ENCODE data around the gene HNRNPK. TPM values are rescaled to one million over a fixed set of nuclear protein-coding genes. Genes with fewer than 3 reads are reported as not detected.

The HNRNPK gene
- total and polyA plus RNA-seq, 4 donors = 137 to 403 (median 231) TPM

GRCh38 chr9:83975300-83975699 lies 4.7 kb downstream of the HNRNPK start:
- H3K36me3 ChIP-seq (ENCODE audit: control insufficient read depth in 4 of 4, insufficient read depth in 3 of 4, low read depth in 1 of 4, low read length in 3 of 4) = peaks cover 17 to 71% (median 63%) of the 10 kb centered on the region in 4 donors
- no peaks in the 10 kb centered on the region for H3K27me3 ChIP-seq (ENCODE audit: control insufficient read depth in 4 of 4, insufficient read depth in 4 of 4, low read length in 3 of 4)
- no peak overlapping the region for H3K9ac ChIP-seq (ENCODE audit: low read depth in 1 of 2, low read length in 2 of 2)
- H3K9me3 ChIP-seq (ENCODE audit: control insufficient read depth in 4 of 4, low read length in 3 of 4) = no peaks in the 10 kb centered on the region
- WGBS = 94% methylated on average over 12 of the region's 12 CpGs
- H3K27ac ChIP-seq (ENCODE audit: low read depth in 1 of 2, low read length in 2 of 2) = no peak overlapping the region
- no peak for TF ChIP-seq HNF4A (conservative IDR thresholded peaks at IDR 0.05)
- no peak overlapping the region for H3K4me3 ChIP-seq (ENCODE audit: low read depth in 1 of 3, low read length in 3 of 3)
- H3K4me1 ChIP-seq (ENCODE audit: control insufficient read depth in 4 of 4, insufficient read depth in 4 of 4, low read length in 3 of 4) = peaks cover 2 to 20% (median 10%) of the 10 kb centered on the region in 4 donors
- DNase-seq (ENCODE audit: low spot score) = no peak

GRCh38 chr9:83972286-83972685 lies 7.7 kb downstream of the HNRNPK start:
- WGBS = 79% methylated on average over 2 of the region's 2 CpGs
- Histone ChIP-seq H3K36me3 (ENCODE audit: control insufficient read depth in 4 of 4, insufficient read depth in 3 of 4, low read depth in 1 of 4, low read length in 3 of 4) (peaks cover 20 to 86% (median 81%) of the 10 kb centered on the region in 4 donors), H3K9ac (ENCODE audit: low read depth in 1 of 2, low read length in 2 of 2) (no peak overlapping the region), H3K4me3 (ENCODE audit: low read depth in 1 of 3, low read length in 3 of 3) (no peak overlapping the region), H3K9me3 (ENCODE audit: control insufficient read depth in 4 of 4, low read length in 3 of 4) (no peaks in the 10 kb centered on the region), H3K4me1 (ENCODE audit: control insufficient read depth in 4 of 4, insufficient read depth in 4 of 4, low read length in 3 of 4) (peaks cover under 1 to 8% (median 4%) of the 10 kb centered on the region in 4 donors), H3K27me3 (ENCODE audit: control insufficient read depth in 4 of 4, insufficient read depth in 4 of 4, low read length in 3 of 4) (no peaks in the 10 kb centered on the region), H3K27ac (ENCODE audit: low read depth in 1 of 2, low read length in 2 of 2) (no peak overlapping the region)
- TF ChIP-seq HNF4G (IDR thresholded peaks at IDR 0.05) (no peak), MAX (IDR thresholded peaks at IDR 0.05) (no peak)
- no peak for DNase-seq (ENCODE audit: low spot score)

GRCh38 chr9:83971485-83971884 lies 8.5 kb downstream of the HNRNPK start:
- H3K36me3 ChIP-seq (ENCODE audit: control insufficient read depth in 4 of 4, insufficient read depth in 3 of 4, low read depth in 1 of 4, low read length in 3 of 4) = peaks cover 20 to 86% (median 82%) of the 10 kb centered on the region in 4 donors
- 70% methylated on average over 6 of the region's 6 CpGs for WGBS
- TF ChIP-seq CTCF (IDR thresholded peaks at IDR 0.05; ENCODE audit: low read depth, low read length, missing input control) = no peak
- TF ChIP-seq RXRA (IDR thresholded peaks at IDR 0.05) = no peak
- no peak for TF ChIP-seq REST (IDR thresholded peaks at IDR 0.05)
- TF ChIP-seq ZBTB33 (IDR thresholded peaks at IDR 0.05) = no peak
- TF ChIP-seq MAX (IDR thresholded peaks at IDR 0.05) = no peak
- no peak for TF ChIP-seq TAF1 (conservative IDR thresholded peaks at IDR 0.05)
- TF ChIP-seq EGR1 (IDR thresholded peaks at IDR 0.05; ENCODE audit: low read depth in 2 of 2) = no peak
- TF ChIP-seq NR2F2 (IDR thresholded peaks at IDR 0.05) = no peak
- TF ChIP-seq HNF4A (conservative IDR thresholded peaks at IDR 0.05) = no peak
- TF ChIP-seq ATF3 (IDR thresholded peaks at IDR 0.05) = no peak

More at GRCh38 chr9:83971485-83971884, 8.5 kb downstream of the HNRNPK start:
- no peak for DNase-seq (ENCODE audit: low spot score)
- Histone ChIP-seq H3K4me3 (ENCODE audit: low read depth in 1 of 3, low read length in 3 of 3) (no peak overlapping the region), H3K27me3 (ENCODE audit: control insufficient read depth in 4 of 4, insufficient read depth in 4 of 4, low read length in 3 of 4) (no peaks in the 10 kb centered on the region), H3K9ac (ENCODE audit: low read depth in 1 of 2, low read length in 2 of 2) (no peak overlapping the region), H3K27ac (ENCODE audit: low read depth in 1 of 2, low read length in 2 of 2) (no peak overlapping the region), H3K9me3 (ENCODE audit: control insufficient read depth in 4 of 4, low read length in 3 of 4) (no peaks in the 10 kb centered on the region), H3K4me1 (ENCODE audit: control insufficient read depth in 4 of 4, insufficient read depth in 4 of 4, low read length in 3 of 4) (peaks cover 0 to 5% (median under 1%) of the 10 kb centered on the region in 4 donors)

Measured in liver (tissue), 9 donors.